GM18870 (cell line): Measurements from ENCODE around the gene PRKAA2.

Experiments used
- ATAC-seq: cut with Tn5 transposase; IDR thresholded peaks from one replicate; pipeline ENCODE4 v1.9.1; 2021; ENCODE audit warnings: moderate library complexity; ENCODE audit not compliant: unreplicated experiment

PRKAA2 gene

DNA sequence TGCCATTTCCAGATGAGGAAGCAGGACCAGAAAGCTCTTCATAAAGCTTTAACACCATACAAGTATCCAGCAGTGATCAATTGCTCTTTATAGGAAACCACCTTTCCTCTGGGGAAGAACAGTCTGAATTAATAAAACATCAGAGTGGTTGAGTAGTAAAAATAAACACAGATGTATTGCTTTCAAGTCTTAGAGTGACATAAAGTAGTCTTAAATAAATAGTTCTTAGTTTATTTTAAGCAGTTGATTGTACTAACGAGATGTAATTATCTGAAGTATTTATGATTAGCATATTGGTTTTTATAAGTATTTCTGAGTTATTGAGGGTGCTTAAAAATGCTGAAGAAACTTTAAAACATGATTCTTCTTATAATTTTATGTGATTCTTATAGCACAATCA lies 67.0 kb downstream of the PRKAA2 start:
- no peak for ATAC-seq

DNA sequence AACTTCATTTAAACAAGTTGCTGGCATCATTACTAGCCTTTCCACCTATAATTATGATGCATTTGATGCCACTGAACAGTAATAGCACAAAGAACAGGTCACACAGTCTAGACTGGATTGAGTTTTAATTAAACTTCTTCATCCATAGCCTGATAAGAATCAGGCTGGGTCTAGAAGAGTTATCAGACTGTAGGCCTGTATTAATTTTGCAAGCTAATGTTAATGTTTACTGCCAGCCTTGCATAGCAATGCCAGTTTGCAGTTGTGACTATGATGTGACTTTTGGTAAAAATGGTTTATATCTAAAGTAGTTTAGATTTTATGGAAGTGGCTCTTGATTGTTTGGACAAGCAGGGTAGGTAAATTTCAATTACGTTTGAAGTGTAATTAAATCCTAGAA lies 68.0 kb downstream of the PRKAA2 start:
- no peak for ATAC-seq

DNA sequence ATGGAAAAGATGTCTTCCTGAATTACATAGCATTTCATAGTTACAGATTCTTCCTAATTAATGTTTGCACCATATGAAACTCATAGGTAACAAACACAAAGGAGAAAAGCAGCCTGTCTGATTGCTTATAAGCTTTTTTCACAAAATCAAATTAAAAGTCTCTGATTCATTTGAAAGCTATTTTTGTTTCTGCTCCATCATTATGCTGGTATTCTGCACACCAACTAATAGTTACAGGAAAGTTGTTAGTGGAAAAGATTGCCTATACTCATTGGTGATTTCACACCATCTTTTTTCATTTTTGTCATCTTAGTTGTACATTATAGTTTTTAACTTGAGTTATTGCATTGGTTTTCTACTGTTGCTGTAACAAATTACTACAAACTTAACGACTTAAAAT lies 70.0 kb downstream of the PRKAA2 start:
- no peak for ATAC-seq

DNA sequence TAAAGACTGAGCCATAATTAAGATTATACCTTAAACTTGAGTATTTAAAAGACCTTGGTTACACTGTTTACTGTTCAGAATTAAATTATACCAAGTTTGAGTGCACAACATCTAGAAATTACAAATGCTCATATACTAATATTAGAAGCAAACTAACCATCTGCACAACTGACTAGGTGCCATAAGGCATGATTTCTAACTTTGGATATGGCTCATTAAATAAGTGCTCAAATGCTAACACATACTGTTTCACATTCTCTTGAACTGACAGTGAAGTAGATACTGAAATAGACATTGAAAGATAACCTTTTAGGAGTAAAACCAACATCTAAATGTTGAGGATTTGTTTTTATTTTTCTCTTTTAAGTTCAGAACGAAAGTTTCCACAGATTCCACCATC lies 74.1 kb downstream of the PRKAA2 start:
- no peak for ATAC-seq

DNA sequence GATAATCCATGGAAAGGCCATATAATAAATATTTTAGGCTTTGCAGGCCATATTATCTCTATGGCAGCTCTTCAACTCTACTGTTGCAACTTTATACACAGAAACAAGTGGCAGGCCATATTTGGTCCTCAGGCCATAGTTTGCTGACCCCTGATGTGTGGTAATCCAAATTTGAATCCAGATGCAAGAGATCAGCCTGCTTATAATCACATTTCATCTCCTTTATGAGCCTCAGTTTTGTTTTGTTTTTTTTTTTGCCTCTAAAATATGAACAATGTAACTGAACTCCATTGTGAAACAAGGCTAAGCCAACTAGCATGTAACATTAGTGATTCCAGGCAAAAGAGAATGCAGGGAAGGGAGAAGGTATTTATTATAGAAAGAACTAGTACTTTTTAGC lies 81.6 kb downstream of the PRKAA2 start:
- no peak for ATAC-seq

DNA sequence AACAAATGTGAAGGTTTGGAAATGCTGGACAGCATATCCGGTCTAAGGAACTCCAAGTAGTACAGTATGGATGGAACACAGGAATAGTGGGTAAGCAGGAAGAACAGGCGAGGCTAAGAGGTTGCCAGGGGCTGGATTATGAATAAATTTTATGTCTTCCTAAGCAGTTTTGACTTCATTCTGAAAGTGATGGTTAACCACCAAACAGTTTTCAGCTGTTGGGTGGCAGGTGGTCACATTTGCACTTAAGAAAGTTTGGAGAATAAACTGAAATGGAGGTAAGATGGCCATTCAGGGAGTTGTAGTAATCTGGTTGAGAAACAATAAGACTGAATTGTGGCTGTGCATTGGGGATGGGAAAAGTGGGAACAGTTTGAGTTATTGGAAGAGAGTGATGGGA lies 83.8 kb downstream of the PRKAA2 start:
- no peak for ATAC-seq

DNA sequence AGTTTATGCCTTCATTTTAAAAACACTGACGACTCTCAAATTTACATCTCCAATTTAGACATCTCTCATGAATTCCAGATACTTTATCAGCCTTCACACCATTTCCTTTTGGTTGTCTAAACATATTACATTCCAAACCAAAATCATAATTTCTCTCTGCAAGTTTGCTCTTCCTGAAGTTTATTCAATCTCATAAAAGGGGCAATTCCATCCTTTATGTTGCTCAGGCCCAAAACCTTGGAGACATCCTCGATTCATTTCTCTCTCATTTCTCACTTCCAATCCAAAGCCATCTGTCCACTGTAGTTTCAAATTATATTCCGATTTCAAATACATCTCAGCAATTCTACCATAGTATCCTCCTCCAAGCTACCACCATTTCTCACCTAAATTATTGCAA lies 100.1 kb downstream of the PRKAA2 start:
- ATAC-seq, result no peak

DNA sequence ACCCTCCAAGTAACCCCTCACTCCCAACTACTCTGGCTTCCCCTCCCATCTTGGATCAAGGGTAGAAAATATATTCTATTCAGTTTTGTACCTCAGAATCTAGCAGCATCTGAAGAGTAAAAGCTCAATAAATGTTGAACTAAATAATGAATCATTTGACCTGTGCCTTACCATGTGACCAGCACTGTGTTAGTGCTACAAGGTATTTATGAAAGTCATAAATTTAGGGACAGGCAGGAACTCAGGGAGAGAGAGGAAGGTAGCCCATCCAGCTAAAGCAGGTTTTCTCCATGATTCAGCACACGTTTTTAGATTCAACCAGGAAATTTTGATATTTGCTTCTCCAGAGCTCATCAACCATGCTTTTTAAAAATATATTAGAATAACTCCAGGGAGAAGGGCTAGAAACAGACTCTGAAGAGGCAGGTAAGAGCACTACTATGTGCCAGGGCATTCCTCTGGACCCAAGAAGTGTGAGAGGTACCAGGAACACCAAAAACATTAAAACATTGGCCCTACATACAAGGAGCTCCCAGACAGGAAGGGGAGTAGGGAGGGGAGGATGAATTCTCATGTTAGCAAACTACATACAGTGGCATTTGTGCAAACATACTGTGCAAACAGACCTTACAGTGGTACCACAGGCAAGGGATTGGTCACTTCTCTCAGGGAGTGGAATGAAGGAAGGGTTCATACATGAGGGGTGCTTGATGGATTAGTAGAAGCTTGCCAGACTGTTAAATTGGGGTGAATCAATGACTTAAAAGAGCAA lies 109.8 kb downstream of the PRKAA2 start:
- ATAC-seq, result no peak

DNA sequence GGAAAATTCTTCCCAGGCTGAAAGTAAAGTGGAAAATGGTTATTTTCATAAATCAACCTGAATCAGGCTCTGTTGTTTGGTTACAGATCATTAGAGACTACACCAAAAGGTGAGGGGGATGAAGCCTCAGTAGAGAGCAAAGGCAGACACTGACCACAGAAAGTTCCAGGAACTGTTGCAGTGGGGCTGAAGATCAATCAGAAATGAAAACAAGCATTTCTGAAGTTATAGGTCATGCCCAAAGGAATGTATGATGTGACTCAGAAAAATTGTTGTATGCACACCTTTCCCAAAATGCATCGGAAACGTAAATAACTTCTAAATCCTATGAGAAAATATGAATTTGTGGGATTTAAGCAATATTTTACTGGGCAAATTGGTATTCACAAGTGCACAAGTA lies 110.8 kb downstream of the PRKAA2 start:
- no peak for ATAC-seq

DNA sequence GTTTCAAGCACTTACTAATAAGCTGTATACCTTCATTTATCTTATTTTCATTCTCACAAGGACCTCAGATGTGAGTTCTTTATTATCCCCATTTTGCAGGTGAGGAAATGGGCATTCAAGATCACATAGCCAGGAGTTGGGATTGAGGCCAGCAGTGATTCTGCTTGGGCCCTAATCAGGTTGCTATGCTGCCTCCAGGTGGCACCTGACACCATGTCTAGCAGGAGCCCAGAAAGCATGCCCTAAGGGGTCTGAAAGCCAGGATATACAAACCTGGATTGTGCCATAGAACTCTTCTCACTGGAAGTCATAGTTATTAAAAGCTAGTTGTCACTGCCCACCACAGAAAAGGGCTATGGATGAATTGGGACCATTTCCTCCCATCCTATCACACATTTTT lies 113.0 kb downstream of the PRKAA2 start:
- no peak for ATAC-seq

DNA sequence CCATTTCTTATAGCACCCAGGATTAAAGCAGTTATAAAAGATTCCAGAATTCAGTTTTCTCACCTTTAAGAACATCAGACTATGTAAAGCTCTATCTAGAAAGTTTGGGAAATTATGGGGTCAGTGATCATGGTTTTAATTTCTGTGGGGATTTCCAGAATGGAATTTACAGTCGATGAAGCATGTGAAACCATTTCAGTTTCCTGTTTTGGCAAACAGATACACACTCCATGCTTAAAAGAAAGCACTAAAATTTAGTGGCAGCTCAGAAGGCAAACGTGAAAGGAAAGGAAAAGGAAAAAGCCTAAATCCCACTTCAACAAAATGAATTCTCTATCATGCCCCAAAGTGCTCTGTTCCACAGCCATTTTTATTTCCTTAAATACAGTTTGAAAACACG lies 113.7 kb downstream of the PRKAA2 start:
- no peak for ATAC-seq
